CD4-positive, alpha-beta T cell treated with Interleukin-21 for 1 hour (primary cell): ENCODE measurements around the gene CT55.
"Not testable (repeated sequence)": the region's sequence is repeated elsewhere in the genome, so short reads cannot be mapped to it uniquely, and the experiment has no call there.

Source experiments
- DNase-seq: peaks from one replicate; pipeline ENCODE4 v3.0.0-alpha.2; 2020

The CT55 gene

GRCh38 chrX:135170877-135171519 is at the start of gene CT55:
Gene CT55, minus strand, starts transcription at chrX:135171398. Its CDS starts 227 bp downstream, at chrX:135171171.
- no peak for DNase-seq

- DNase-seq, result peak; percentile 18
These were observed 42.1 kb upstream of the CT55 start for GRCh38 chrX:135213200-135213844.

DNA sequence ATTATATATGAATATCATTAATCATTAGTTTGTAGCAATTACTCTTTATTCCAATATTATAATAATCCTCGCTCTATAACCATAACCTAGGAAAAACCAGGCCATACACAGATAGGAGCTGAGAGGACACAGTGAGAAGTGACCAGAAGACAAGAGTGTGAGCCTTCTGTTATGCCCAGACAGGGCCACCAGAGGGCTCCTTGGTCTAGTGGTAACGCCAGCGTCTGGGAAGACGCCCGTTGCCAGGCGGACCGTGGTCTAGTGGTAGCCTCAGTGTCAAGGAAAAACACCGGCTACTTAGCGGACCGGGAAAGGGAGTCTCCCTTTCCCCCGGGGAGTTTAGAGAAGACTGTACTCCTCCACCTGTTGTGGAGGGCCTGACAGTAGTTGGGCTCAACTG is 35.2 kb upstream of the CT55 start:
- peak; percentile 39 for DNase-seq

DNA sequence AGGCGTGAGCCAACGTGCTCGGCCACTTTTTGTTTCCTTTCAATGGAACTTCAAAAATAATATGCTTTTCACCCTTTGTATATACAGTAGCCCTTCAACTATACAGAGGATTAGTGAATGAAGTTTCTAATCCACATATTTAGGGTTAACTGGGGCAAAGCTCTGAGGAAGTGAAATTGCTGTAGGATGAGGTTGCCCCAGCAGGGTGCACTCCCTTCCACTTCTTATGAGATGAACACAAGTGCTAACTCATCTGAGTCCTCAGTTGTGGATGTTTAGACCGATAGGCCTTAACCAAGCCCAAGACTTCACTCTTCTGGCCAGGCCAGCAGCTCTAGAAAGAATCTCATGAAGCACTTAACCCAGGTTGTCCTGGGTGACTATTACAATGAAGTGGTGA is 29.1 kb upstream of the CT55 start:
- no peak for DNase-seq

DNA sequence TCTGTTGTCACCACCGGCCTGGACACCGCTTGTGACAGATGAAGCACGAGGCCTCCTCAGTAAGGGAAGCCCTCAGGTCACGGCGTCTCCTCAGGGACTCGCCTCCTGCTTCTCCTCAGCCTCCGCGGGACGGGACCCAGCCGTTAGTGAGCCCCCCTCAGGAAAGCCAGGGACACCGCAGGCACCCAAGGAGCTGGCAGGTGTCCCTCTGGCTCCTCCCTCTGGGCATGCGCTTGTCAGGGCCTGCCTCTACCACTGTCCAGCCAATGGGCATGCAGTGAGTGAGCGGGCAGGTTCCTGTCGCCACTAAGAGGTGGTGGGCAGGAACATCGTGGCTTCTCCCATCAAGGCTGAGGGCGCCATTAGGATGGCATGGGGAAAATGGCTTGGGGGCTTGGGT is 23.5 kb upstream of the CT55 start:
- DNase-seq, result no peak

- no peak for DNase-seq
These were observed 22.5 kb upstream of the CT55 start for GRCh38 chrX:135193740-135194139.

DNA sequence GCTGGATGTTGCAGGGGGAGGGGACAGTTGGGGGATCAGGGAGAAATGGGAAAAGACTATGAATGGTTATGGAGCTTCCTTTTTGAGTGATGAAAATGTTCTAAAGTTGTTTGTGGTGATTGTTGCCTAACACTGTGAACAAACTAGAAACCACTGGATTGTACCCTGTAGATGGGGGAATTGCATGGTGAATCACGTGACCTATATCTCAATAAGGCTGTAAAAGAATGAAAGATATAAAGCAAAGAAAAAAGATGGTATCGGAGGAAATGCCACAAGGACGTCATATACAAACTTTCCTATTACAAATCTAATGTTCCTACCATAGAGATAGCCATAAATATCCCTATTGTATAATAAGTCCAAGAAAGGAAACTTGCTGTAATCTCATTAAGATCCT is 20.6 kb upstream of the CT55 start:
- no peak for DNase-seq

DNA sequence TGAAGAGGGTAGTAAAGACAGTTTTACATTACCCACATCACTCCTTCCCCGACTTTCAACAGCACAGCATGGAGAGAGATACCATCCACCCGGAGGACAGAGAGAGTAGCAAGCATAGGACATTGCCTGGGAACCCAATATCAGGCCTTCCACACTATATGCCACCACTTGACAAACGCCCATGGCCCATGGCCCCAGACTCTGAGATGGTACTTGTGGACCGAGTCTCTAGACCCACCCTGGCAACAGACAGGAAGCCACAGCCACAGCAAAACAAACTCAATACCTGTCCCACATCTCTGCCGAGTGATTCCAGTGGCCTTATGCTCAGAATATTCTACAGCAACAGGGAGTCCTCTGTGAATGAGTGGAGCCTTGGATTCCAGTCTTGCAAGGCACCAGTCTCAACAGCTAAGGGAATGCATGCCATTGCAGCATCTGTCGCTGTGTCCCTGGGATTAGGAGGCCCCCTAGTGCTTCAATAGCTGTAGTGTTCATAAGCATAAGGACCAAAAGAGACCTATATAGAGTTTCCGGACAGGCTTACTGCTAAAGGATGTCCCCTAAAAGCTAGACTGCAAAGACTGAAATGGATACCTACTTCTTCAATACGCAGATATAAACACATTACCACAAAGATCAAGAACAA is 14.7 kb upstream of the CT55 start:
- peak; percentile 31 for DNase-seq

- DNase-seq, result no peak
These were observed 7.4 kb upstream of the CT55 start for GRCh38 chrX:135178636-135179035.

GRCh38 chrX:135170468-135170867 is 730 bp downstream of the CT55 start:
- DNase-seq, result no peak

GRCh38 chrX:135169534-135169933 is 1.7 kb downstream of the CT55 start:
- not testable (repeated sequence) for DNase-seq

DNA sequence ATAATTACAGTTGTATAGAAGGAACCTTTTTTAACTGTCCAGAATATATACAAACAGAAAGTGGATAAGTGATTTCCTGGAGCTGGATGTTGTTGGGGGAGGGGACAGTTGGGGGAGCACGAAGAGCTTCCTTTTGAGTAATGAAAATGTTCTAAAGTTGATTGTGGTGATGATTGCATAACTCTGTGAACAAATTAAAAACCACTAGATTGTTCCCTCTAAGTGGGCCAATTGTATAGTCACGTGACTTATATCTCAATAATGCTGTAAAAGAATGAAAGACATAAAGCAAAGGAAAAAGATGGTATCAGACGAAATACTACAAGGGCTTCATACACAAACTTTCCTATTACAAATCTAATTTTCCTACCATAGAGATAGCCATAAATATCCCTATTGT is 2.7 kb downstream of the CT55 start:
- no peak for DNase-seq

GRCh38 chrX:135154688-135155087 is 16.5 kb downstream of the CT55 start:
- DNase-seq, result not testable (repeated sequence)

GRCh38 chrX:135126145-135126544 is 45.1 kb downstream of the CT55 start:
- DNase-seq, result not testable (repeated sequence)

- DNase-seq, result not testable (repeated sequence)
These were observed 51.1 kb downstream of the CT55 start, which contains the start of gene ETDB for GRCh38 chrX:135120056-135120576. Gene ETDB, minus strand, starts transcription at chrX:135120526. Its CDS starts 1,265 bp downstream, at chrX:135119261.

DNA sequence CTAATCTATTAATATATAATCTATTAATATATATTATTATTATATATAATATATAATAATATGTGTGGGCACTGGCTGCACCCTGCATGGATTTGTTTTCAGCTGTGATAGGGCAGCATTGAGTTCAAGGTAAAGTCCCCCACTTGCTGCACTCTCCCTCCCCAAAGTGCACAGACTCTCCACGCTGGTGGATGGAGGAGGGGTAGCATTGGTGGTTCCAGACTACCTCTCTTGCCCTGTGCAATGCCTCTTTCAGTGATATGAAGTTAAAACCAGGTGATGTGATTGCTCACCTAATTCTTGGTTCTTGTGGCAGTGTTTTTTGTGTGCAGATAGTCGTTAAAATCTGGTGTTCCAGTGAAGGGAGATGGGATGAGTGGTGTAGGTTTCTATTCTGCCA is 55.1 kb downstream of the CT55 start:
- not testable (repeated sequence) for DNase-seq

GRCh38 chrX:135114392-135114791 is 56.8 kb downstream of the CT55 start:
- no peak for DNase-seq

GRCh38 chrX:135112743-135113142 is 58.5 kb downstream of the CT55 start:
- no peak for DNase-seq

DNA sequence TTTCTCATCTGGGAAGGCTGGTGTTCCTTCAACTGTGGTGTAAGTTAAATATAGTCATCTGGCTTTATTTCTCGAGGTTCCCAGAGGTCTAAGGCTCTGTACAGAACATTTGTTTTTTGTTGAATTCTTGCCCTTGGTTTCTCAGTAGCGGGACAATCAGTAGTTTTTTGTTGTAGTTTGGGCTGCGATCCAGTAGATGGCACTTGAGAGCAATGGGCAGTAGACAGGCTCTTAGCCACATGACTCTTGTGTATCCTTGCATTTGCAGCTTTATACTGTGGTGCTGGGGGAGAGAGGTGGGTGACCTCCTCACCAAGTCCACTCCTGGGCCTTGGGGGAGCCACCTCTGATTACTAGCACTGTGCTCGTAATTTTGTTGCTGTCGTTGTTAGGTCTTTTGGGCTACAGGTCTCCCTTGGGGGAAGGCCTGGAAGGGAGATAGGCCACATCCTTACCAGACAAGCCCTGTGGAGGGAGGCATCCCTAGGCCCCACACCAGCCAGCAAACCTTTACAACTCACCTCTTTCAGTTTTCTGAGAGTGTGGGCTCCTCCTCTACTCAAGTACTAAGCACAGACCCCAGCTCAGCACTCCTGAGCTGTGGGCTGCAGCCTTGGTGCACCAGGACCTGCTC is 59.0 kb downstream of the CT55 start:
- DNase-seq, result peak; percentile 46

- no peak for DNase-seq
These were observed 61.6 kb downstream of the CT55 start for GRCh38 chrX:135109554-135109953.
